Activated T-cell treated with anti-CD3 and anti-CD28 coated beads for 4 hours (primary cell): Measurements from ENCODE around the gene NAV3.

Experiments used
- DNase-seq: peaks from one replicate; pipeline ENCODE4 v3.0.0-alpha.2; 2020

The NAV3 gene

GRCh38 chr12:77847680-77848431 lies 17.2 kb downstream of the NAV3 start:
- no peak for DNase-seq

GRCh38 chr12:77850129-77850528 lies 19.4 kb downstream of the NAV3 start:
- no peak for DNase-seq

GRCh38 chr12:77850698-77851097 lies 20.0 kb downstream of the NAV3 start:
- DNase-seq: no peak

- DNase-seq: no peak
Observed at GRCh38 chr12:77855548-77855947, 24.9 kb downstream of the NAV3 start.

- DNase-seq: no peak
Observed at GRCh38 chr12:77861317-77861716, 30.6 kb downstream of the NAV3 start.

GRCh38 chr12:77865178-77865577 lies 34.5 kb downstream of the NAV3 start:
- no peak for DNase-seq

- no peak for DNase-seq
Observed at GRCh38 chr12:77878901-77879300, 48.2 kb downstream of the NAV3 start.

GRCh38 chr12:77882709-77883108 lies 52.0 kb downstream of the NAV3 start:
- DNase-seq: no peak

- DNase-seq: no peak
Observed at GRCh38 chr12:77888611-77889010, 57.9 kb downstream of the NAV3 start.

GRCh38 chr12:77891518-77892147 lies 60.9 kb downstream of the NAV3 start:
- DNase-seq: no peak

- DNase-seq: no peak
Observed at GRCh38 chr12:77893918-77894317, 63.2 kb downstream of the NAV3 start.

- no peak for DNase-seq
Observed at GRCh38 chr12:77894556-77894955, 63.9 kb downstream of the NAV3 start.

- no peak for DNase-seq
Observed at GRCh38 chr12:77895699-77896098, 65.0 kb downstream of the NAV3 start.

- DNase-seq: no peak
Observed at GRCh38 chr12:77907936-77908335, 77.2 kb downstream of the NAV3 start.

- no peak for DNase-seq
Observed at GRCh38 chr12:77914081-77914488, 83.4 kb downstream of the NAV3 start.

GRCh38 chr12:77915071-77915600 lies 84.4 kb downstream of the NAV3 start:
- DNase-seq: no peak

GRCh38 chr12:77916276-77916675 lies 85.6 kb downstream of the NAV3 start:
- DNase-seq: no peak

- DNase-seq: no peak
Observed at GRCh38 chr12:77918046-77918445, 87.4 kb downstream of the NAV3 start.

GRCh38 chr12:77919450-77919849 lies 88.8 kb downstream of the NAV3 start:
- no peak for DNase-seq

- no peak for DNase-seq
Observed at GRCh38 chr12:77923882-77924281, 93.2 kb downstream of the NAV3 start.

GRCh38 chr12:77924703-77925102 lies 94.0 kb downstream of the NAV3 start:
- no peak for DNase-seq

GRCh38 chr12:77925536-77926108 lies 94.9 kb downstream of the NAV3 start:
- no peak for DNase-seq

- DNase-seq: no peak
Observed at GRCh38 chr12:77928078-77928477, 97.4 kb downstream of the NAV3 start.

GRCh38 chr12:77932216-77932615 lies 101.5 kb downstream of the NAV3 start:
- no peak for DNase-seq
